ENCODE data around the gene JPT1. TPM values are rescaled to one million over a fixed set of nuclear protein-coding genes. Genes with fewer than 3 reads are reported as not detected.
"Not testable (repeated sequence)": the region's sequence is repeated elsewhere in the genome, so short reads cannot be mapped to it uniquely, and the experiment has no call there.

Gene JPT1
- total RNA-seq, 1 donor from 2014 or later, result 20.3 TPM

- ATAC-seq (no peak), DNase-seq (ENCODE audit: low spot score) (peak; percentile 14)
- intact Hi-C loops (cut with DNase I), result no loop called here
Measured at GRCh38 chr17:75159196-75160031, 5.1 kb upstream of the JPT1 start.

DNA sequence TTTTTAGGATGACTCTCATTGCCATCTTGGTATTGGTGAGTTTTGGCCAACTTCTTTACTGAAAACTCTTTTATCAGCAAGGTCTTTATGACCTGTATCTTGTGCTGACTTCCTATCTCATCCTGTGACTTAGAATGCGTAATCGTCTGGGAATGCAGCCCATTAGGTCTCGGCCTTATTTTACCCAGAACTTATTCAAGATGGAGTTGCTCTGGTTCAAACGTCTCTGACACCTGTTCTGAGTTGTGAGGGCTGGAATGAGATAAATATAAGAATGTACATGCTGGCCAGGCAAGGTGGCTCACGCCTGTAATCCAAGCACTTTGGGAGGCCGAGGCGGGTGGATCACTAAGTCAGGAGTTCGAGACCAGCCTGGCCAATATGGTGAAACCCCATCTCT, 4.2 kb upstream of the JPT1 start:
- intact Hi-C loops (cut with DNase I); ATAC-seq: not testable (repeated sequence)
- peak; percentile 28 for DNase-seq (ENCODE audit: low spot score)

DNA sequence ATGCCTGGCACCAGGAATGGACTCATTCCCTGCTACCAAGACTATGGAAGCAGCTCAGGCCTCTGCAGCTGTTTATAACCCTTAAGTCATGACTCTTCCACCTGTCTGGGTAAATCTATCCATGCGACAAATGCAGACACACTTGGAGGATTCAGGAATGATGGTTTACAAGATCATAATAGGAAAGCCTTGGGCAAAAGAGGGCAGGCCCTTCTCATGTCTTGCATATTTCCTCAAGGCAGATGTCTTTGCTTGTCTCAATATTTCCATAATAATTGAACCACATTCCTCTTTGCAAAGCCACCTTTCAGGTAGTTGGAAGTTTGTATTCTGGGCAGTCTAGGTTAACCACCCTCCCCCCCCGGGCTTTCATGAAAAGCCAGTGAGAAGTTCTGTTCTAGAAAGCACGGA, 884 bp upstream of the JPT1 start:
- intact Hi-C loops (cut with DNase I), result no loop called here
- DNase-seq (ENCODE audit: low spot score) (peak; percentile 40), ATAC-seq (no peak)

DNA sequence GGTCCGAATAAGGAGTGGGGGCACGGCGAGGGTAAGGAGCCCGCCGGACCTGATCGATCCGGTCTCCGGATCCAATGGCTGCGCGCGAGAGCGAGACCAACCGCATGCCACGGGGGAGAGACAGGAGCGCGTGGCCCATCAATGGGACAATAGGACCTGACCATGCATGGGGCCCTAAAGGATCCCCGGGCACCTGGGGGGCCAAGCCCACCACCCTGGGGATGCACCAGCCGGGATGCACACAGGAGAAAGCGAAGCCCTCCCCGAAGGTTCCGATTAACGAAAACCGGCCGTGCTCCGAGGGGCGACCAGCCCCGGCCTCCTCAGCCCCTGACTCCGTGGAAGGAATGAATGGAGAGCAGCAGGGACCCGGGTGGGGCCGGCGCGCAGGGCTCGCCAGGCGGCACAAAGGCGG, 525 bp downstream of the JPT1 start:
- peak; percentile 56 for DNase-seq (ENCODE audit: low spot score)
- intact Hi-C loops (cut with DNase I), result no loop called here
- no peak for ATAC-seq

DNA sequence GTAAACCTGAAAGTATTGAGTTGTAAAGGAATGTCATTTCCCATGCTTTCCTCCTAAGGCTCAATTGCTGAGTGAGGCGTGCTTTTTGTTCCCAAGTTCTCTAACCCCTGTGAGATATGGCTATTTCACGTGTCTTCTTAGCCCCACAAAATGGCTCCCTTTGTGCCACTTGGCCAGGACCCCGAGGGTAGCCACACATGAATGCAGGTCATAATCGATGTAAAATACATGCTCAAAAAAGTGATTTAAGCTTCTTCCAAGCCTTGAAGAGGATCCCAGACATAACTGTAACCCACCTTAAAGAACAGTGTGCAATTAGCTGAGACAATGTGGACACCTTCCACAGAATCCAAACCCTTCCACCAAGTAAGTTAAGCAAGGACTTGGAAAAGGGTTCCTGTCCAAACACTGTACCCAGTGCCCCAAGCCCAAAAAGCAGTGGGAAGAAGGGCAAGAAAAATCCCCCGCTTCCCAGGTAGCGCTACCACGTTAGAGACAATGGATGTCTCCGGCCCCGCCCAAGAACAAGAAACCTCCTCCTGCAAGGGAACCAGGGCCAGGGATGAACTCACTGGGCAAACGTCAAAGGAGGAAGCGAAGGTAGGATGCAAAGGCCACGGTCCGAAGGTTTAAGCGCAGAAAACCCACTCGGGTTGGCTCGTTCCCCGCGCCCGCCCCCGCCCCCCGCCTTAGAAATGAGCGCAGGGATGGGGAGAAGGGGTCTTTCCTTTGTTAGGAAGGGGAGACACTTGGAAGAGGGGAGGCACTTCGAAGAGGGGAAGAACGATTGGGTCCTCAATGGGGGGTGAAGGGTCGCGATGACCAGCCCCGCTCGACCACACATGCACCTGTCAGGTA, 1.2 kb downstream of the JPT1 start:
- ATAC-seq (no peak), DNase-seq (ENCODE audit: low spot score) (peak; percentile 60)
- intact Hi-C loops (cut with DNase I), result no loop called here

GRCh38 chr17:75152523-75152921, 1.8 kb downstream of the JPT1 start:
- ATAC-seq (no peak), DNase-seq (ENCODE audit: low spot score) (no peak)
- intact Hi-C loops (cut with DNase I), result no loop called here

DNA sequence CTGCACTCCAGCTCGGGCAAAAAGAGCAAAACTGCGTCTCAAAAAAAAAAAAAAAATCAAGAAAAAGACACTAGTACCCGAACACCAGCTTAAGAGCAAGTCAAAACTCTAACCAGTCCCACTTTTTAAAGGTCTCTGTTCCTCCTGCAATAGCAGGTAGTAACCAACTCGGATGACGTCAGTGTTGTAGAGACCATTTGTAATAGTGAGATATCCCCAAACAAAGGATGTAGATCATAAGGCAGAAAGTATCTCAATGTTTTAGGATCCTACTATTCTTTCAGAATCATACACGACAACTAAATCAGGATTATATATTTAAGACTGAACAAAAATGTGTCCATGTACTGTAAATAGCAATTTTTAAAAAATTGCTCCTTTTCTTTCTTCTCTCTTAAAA, 2.4 kb downstream of the JPT1 start:
- intact Hi-C loops (cut with DNase I), result no loop called here
- ATAC-seq, result no peak

DNA sequence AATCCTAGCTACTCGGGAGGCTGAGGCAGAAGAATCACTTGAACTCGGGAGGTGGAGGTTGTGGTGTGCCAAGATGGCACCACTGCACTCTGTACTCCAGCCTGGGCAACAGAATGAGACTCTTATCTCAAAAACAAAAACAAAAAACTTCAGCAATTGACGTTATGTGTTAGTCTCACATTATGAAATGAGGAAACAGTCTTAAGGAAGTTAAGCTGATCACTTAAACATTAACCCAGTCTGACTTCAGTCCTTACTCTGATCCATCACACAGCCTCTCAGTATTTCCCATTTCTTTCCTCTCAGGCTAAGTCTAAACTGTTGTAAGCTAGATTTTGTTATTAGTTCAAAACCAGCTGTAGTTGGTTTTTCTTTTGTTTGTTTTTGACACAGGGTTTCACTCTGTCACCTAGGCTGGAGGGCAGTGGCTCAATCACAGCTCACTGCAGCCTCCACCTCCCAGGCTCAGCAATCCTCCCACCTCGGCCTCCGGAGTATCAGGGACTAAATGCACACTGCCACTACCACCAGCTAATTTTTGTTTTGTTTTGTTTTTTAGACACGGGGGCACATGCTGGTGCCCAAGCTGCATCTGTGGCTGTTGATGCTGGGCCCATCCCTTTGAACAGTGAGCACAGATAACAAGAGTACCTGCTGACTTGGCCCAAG, 6.3 kb downstream of the JPT1 start:
- intact Hi-C loops (cut with DNase I), result no loop called here
- DNase-seq (ENCODE audit: low spot score), result peak; percentile 39
- no peak for ATAC-seq

More for the DNA sequence above, 2.4 kb downstream of the JPT1 start:
- no peak for DNase-seq (ENCODE audit: low spot score)

DNA sequence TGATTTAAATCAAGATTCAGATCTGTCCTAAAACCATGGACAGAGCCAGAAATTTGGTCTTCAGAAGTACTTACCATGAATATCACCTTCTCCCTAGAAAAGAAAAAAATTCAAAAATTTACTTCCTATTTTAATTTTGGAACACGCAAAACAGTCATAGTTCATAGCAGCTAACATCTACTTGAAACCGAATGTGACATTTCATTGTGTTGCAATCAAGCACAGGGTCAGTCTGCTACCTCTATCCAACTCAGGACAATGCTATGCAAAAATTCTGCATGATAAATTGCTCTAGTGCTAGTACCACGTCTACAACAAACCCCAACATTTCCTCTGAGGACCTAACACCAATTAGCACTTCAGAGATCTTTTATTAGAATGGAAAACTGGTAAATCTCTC, 7.7 kb downstream of the JPT1 start:
- no peak for ATAC-seq

DNA sequence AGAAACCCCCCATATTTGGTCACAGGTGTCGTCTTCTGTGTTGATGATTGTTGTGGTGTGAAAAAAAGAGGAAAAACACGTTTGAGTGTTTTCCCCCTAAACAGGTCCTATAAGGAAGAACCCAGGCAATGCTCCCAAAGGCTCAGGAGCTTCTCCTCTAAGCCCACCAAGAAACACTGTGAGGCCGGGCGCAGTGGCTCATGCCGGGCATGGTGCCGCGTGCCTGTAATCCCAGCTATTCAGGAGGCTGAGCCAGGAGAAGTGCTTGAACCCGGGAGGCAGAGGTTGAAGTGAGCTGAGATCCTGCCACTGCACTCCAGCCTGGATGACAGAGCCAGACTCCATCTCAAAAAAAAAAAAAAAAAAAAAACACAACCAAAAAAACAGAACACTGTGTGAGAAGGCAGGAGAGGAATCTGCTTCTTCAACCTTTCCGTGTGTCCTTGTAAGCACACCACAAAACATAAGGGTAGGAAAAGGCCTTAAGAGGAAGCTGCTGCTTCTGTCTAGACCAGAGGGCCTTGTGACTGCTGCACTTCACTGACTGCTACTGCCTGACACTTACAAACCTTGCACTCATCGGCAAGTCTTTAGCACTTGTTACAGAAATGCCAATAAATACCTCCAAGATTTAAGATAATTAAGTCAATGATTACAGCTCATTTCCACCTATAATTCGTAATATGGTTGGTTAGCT, 9.3 kb downstream of the JPT1 start:
- intact Hi-C loops (cut with DNase I), result no loop called here
- DNase-seq (ENCODE audit: low spot score) (peak; percentile 38), ATAC-seq (no peak)

More for the DNA sequence above, 7.7 kb downstream of the JPT1 start:
- no peak for DNase-seq (ENCODE audit: low spot score)
- intact Hi-C loops (cut with DNase I), result no loop called here

GRCh38 chr17:75142236-75142971, 11.9 kb downstream of the JPT1 start:
- ATAC-seq (no peak), DNase-seq (ENCODE audit: low spot score) (no peak)
- intact Hi-C loops (cut with DNase I), result no loop called here

GRCh38 chr17:75138519-75138918, 15.8 kb downstream of the JPT1 start:
- no peak for ATAC-seq
- DNase-seq (ENCODE audit: low spot score), result no peak
- intact Hi-C loops (cut with DNase I), result no loop called here

GRCh38 chr17:75137762-75138161, 16.6 kb downstream of the JPT1 start:
- intact Hi-C loops (cut with DNase I); DNase-seq (ENCODE audit: low spot score): not testable (repeated sequence)

GRCh38 chr17:75135946-75136345, 18.4 kb downstream of the JPT1 start:
- intact Hi-C loops (cut with DNase I), result no loop called here
- no peak for DNase-seq (ENCODE audit: low spot score)

More at GRCh38 chr17:75137762-75138161, 16.6 kb downstream of the JPT1 start:
- ATAC-seq, result not testable (repeated sequence)

GRCh38 chr17:75135452-75135851, 18.9 kb downstream of the JPT1 start:
- DNase-seq (ENCODE audit: low spot score), result no peak
- no peak for ATAC-seq
- intact Hi-C loops (cut with DNase I), result no loop called here

More at GRCh38 chr17:75135946-75136345, 18.4 kb downstream of the JPT1 start:
- ATAC-seq, result no peak

DNA sequence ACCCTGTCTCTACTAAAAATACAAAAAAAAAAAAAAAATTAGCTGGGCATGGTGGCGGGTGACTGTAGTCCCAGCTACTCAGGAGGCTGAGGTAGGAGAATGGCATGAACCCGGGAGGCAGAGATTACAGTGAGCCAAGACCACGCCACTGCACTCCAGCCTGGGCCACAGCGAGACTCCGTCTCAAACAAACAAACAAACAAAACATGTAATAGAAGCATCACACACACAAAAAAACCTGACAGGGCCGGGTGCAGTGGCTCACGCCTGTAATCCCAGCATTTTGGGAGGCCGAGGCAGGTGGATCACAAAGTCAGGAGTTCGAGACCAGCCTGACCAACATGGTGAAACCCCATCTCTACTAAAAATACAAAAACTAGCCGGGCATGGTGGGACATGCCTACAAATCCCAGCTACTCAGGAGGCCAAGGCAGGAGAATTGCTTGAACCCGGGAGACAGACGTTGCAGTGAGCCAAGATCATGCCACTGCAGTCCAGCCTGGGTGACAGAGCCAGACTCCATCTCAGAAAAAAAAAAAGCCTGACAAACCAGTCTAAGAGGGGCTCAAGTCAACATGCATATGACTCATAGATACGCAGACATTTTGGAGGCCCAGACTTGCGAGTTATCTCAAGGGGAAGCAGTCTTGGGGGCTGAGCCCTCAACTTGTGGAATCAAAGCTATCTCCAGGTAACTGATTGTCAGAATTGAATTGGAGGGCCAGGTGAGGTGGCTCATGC, 20.5 kb downstream of the JPT1 start:
- ATAC-seq; DNase-seq (ENCODE audit: low spot score); intact Hi-C loops (cut with DNase I): not testable (repeated sequence)

- DNase-seq (ENCODE audit: low spot score) (no peak), ATAC-seq (no peak)
- intact Hi-C loops (cut with DNase I), result no loop called here
Measured at GRCh38 chr17:75133001-75133400, 21.3 kb downstream of the JPT1 start.
